Subcutaneous abdominal adipose tissue (tissue), 5 donors: ENCODE measurements around the gene SREBF2.
A peak's percentile ranks its signal among the peaks of the same experiment; 100 is the strongest.

Experiments
- H3K27ac ChIP-seq: one replicate; pipeline ENCODE4 v1.7.0; 2013; ENCODE audit warnings: low read depth, mild to moderate bottlenecking, inconsistent platforms, low read length, moderate library complexity
- H3K27me3 ChIP-seq, 5 donors: one replicate each; pipeline ENCODE4 v1.7.0; 2013; ENCODE audit warnings: low read length in 5 of 5, inconsistent platforms in 1 of 5; ENCODE audit not compliant: control insufficient read depth in 5 of 5, insufficient read depth in 4 of 5
- H3K36me3 ChIP-seq, 5 donors: one replicate each; pipeline ENCODE4 v1.7.0; 2013; ENCODE audit warnings: low read length in 5 of 5; ENCODE audit not compliant: control insufficient read depth in 5 of 5, insufficient read depth in 5 of 5
- H3K4me1 ChIP-seq, 5 donors: one replicate each; pipeline ENCODE4 v1.7.0; 2013; ENCODE audit warnings: low read length in 5 of 5, mild to moderate bottlenecking in 3 of 5, moderate library complexity in 1 of 5; ENCODE audit not compliant: control insufficient read depth in 5 of 5, insufficient read depth in 5 of 5
- H3K4me3 ChIP-seq, 5 donors: one replicate each; pipeline ENCODE4 v1.7.0; 2013; ENCODE audit warnings: low read length in 5 of 5, low read depth in 1 of 5
- H3K9ac ChIP-seq, 5 donors: one replicate each; pipeline ENCODE4 v1.7.0; 2013; ENCODE audit warnings: low read length in 5 of 5, mild to moderate bottlenecking in 4 of 5, moderate library complexity in 3 of 5
- H3K9me3 ChIP-seq, 5 donors: one replicate each; pipeline ENCODE4 v1.7.0; 2013; ENCODE audit warnings: low read length in 5 of 5; ENCODE audit not compliant: control insufficient read depth in 5 of 5
- donor health status: healthy.
- donor health status: healthy.
- donor health status: healthy.
- donor health status: healthy.
- donor health status: healthy.

Gene SREBF2

DNA sequence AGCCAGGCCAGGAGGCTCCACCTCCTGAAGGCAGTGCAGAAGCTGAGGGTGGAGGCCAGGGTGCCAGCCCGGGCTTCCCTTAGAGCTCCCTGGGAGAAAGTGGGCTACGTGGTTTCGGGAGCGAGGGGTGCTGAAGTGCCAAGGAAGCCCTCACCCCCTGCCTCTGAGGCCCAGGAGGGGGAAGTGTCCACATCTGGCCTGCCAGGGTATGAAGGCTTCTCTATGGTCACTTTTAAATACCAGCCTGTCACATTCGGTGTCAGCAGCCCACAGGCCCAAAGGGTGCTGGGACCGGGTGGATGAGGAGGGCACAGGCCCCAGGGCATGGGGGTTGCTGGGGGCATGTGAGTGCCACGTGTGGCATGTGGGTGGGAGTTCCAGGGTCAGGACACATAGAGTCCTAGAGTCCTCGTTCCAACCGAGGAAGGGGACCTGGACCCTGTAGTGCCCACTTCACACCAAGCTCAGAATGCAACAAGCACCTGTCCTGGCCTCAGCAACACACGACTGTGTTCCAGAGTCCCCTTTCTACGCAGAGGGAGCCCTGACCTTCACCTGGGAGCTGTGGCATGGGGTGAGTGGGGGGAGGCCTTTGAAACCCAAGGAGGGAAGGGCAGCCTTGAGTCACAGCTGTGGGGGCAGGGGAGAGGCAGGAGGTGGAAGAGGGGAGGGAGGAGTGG, 80.3 kb downstream of the SREBF2 start:
- H3K27ac ChIP-seq = no peak overlapping the region
- H3K4me1 ChIP-seq = peaks cover 0 to 34% (median 27%) of the 10 kb centered on the region in 5 donors
- H3K9me3 ChIP-seq = no peaks in the 10 kb centered on the region
- H3K9ac ChIP-seq = no peak overlapping the region
- no peaks in the 10 kb centered on the region for H3K36me3 ChIP-seq
- peaks cover 40 to 65% (median 59%) of the 10 kb centered on the region in 5 donors for H3K27me3 ChIP-seq
- H3K4me3 ChIP-seq = no peak overlapping the region

DNA sequence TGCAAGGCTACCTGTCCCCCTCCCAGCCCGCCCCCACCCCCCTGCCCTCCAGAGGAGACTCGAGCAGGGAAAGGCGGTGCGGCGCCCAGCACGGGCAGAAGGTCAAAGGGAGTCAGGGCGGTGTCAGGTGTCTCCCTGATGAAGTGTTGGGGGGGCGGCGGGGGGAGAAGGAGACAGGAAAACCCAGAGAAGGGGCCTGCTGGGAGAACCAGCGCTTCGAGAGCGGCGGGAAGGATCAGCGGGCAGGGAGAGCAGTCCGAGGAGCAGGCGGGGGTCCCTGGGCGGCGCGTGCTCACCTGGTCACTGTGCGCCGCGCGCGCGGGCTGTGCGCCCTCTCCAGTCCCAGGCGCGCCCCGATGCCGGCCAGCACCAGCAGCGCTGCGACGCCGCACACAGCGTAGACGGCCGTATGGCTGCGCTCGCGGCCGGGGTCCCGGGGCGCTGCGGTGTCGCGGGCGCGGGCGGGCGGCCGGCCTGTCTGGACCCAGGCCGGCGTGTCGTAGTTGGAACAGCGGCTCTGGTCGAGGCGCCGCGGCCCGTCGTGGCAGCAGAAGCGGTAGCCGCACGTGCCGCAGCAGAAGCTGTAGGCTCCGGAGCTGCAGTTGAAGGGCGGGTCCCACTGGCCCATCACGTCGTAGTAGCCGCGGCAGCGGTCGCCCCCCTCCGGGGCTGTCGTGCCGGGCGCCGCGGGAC, 81.1 kb downstream of the SREBF2 start:
- Histone ChIP-seq H3K9ac (no peak overlapping the region), H3K4me1 (peaks cover 0 to 42% (median 23%) of the 10 kb centered on the region in 5 donors), H3K27ac (no peak overlapping the region), H3K36me3 (no peaks in the 10 kb centered on the region), H3K4me3 (no peak overlapping the region), H3K27me3 (peaks cover 40 to 66% (median 59%) of the 10 kb centered on the region in 5 donors), H3K9me3 (no peaks in the 10 kb centered on the region)

DNA sequence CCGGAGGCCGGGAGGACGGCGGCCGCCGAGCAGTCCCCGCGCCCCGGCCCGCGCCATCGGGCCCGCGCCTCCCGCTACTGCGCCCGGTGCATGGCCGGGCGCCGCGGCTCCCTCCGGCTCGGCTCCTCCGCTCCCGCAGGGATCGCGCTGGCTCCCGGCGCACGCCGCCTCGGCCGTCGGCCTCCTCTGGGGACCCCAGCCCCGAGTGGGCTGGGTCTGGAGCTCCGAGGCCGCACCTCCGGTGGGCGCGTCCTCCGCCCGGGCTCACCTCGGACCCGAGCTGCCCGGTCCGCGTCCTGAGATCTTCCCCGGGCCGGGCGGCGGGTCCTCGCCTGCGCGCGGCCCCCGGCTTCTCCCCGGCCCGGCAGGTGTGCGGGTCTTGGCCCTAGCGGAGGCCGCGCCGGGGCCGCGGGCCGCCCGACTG, 81.7 kb downstream of the SREBF2 start:
- no peaks in the 10 kb centered on the region for H3K9me3 ChIP-seq
- peaks cover 0 to 46% (median 28%) of the 10 kb centered on the region in 5 donors for H3K4me1 ChIP-seq
- peak overlapping the region in 1 of 5 donors; percentile 50 for H3K4me3 ChIP-seq
- H3K27ac ChIP-seq = no peak overlapping the region
- no peaks in the 10 kb centered on the region for H3K36me3 ChIP-seq
- H3K9ac ChIP-seq = no peak overlapping the region
- peaks cover 40 to 68% (median 59%) of the 10 kb centered on the region in 5 donors for H3K27me3 ChIP-seq

DNA sequence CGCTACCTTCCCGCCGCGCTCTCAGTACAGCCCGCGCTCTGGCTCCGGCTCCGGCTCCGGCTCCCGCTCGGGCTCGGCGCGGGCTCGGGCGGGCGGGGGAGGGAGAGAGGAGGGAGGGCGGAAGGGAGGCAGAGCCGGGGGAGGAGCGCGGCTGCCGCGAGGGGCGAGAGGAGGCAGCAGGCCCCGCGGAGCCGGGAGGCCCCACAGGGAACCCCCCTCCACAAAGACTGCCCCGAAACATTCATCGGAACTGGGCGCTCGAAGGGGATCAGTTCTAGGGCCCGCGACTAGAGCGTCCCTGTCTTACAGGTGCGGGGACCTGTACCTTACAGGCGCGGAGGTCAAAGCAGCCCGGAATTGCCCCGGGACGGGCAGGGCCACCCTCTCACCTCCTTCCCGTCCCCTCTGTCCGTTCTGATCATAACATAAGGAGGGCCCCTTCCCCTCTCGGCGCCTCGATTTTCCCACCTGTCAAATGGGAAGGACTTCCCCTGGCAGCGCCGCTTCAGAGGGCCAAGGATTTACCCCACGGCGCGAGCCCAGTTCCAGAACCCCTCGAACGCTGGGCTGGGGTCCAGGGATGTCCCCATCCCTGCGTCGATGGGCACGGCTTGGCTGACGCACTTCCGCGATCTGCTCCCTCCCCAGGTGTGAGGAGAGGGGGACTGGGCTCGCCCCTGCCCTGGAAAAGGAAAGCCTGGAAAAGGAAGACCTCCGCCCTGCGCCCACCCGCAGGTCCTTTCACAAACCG, 82.3 kb downstream of the SREBF2 start, which contains the start of gene SHISA8:
Gene SHISA8, minus strand, starts transcription at position 40 of the 751 bp plus-strand sequence. CDS start 407 bp downstream, outside the sequence.
- no peaks in the 10 kb centered on the region for H3K36me3 ChIP-seq
- no peaks in the 10 kb centered on the region for H3K9me3 ChIP-seq
- peak within 1 kb of the TSS in 2 of 5 donors; percentile 44 to 50 for H3K4me3 ChIP-seq
- H3K4me1 ChIP-seq = peaks cover 0 to 47% (median 33%) of the 10 kb centered on the region in 5 donors
- no peak within 1 kb of the TSS for H3K9ac ChIP-seq
- no peak within 1 kb of the TSS for H3K27ac ChIP-seq
- peaks cover 40 to 68% (median 59%) of the 10 kb centered on the region in 5 donors for H3K27me3 ChIP-seq

DNA sequence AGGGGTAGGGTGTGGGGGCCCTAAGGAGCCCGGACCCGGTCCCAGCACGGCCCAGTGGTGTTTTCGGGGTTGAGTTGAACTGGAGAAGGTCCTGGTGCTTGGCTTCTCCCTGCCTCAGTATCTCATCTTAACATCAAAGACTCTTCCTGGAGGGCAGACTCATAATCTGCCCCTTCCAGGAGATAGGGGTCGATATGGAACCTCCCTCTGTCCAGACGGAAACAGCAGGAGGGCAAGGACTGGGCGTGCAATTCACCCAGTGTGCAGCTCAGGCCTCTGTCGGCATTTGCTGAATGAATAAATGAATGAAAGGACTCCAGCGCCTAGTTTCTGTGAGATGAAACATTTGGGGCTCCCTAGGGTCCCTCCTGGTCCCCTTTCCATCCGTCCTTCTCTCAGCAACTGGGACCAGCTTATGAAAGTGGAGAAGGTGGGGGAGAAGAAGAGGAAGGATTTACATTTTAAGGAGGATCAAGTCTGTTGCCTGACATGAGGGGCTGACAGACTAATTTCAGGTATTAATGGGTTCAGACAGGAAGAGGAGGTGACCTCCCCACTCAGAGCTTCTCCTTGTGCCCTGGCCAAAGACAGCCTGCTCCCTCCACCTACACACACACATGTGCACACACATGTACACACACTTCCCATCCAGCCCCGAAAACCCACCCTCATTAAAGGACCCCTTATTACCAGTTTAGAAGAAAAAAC, 83.0 kb downstream of the SREBF2 start:
- Histone ChIP-seq H3K4me3 (no peak overlapping the region), H3K27ac (no peak overlapping the region), H3K27me3 (peaks cover 40 to 64% (median 54%) of the 10 kb centered on the region in 5 donors), H3K9ac (no peak overlapping the region), H3K9me3 (no peaks in the 10 kb centered on the region), H3K4me1 (peaks cover 0 to 45% (median 30%) of the 10 kb centered on the region in 5 donors), H3K36me3 (no peaks in the 10 kb centered on the region)

DNA sequence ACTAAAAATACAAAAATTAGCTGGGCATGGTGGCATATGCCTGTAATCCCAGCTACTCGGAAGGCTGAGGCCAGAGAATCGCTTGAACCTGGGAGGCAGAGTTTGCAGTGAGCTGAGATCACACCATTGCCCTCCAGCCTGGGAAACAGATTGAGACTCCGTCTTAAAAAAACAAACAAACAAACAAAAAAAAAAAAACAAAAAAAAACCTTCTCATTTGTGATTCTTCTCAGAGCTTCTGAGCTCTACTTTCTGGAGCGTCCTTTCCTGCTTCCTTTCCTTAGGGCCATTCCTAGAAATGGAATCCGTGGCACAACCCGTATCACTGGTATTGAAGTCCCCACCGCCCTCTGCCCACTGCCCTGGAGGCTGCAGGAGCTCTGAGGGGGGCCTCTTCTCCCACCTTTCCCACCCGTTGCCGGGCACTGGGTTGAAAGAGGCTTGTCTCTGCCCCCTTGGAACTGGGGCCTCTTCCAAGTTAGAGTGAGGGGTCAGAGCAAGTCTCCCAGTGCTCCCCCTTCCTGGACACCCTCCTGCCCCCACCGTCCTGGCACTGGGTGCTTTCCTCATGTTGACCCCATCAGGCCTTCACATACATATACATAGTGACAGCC, 83.9 kb downstream of the SREBF2 start:
- Histone ChIP-seq H3K4me1 (peaks cover 0 to 42% (median 26%) of the 10 kb centered on the region in 5 donors), H3K9ac (no peak overlapping the region), H3K4me3 (no peak overlapping the region), H3K27ac (no peak overlapping the region), H3K27me3 (peaks cover 34 to 55% (median 46%) of the 10 kb centered on the region in 5 donors), H3K36me3 (no peaks in the 10 kb centered on the region), H3K9me3 (no peaks in the 10 kb centered on the region)

DNA sequence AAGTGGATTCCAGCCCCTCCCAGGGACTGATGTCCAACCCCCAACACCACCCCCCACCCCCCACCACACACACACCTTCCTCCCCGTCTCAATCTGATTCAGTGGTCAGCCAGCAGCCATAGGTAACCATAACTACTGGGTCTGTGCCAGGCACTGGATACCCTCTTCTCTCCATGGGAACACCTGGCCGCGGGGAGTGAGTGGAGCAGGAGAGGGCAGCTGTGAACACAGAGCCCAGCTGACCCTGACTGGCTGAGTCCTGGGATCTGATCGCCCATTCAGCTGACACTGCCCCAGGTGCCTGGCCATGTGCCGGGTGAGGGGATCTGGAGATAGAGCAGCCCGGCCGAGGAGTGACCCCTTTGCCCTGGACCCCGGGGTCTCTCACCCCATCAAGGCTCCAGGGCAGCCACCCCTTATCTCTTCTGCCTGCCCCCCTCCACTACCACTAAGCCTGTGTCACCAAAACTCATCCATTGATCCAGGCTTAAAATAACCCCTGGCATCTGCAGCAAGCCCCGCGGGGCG, 84.5 kb downstream of the SREBF2 start:
- peaks cover 28 to 49% (median 40%) of the 10 kb centered on the region in 5 donors for H3K27me3 ChIP-seq

DNA sequence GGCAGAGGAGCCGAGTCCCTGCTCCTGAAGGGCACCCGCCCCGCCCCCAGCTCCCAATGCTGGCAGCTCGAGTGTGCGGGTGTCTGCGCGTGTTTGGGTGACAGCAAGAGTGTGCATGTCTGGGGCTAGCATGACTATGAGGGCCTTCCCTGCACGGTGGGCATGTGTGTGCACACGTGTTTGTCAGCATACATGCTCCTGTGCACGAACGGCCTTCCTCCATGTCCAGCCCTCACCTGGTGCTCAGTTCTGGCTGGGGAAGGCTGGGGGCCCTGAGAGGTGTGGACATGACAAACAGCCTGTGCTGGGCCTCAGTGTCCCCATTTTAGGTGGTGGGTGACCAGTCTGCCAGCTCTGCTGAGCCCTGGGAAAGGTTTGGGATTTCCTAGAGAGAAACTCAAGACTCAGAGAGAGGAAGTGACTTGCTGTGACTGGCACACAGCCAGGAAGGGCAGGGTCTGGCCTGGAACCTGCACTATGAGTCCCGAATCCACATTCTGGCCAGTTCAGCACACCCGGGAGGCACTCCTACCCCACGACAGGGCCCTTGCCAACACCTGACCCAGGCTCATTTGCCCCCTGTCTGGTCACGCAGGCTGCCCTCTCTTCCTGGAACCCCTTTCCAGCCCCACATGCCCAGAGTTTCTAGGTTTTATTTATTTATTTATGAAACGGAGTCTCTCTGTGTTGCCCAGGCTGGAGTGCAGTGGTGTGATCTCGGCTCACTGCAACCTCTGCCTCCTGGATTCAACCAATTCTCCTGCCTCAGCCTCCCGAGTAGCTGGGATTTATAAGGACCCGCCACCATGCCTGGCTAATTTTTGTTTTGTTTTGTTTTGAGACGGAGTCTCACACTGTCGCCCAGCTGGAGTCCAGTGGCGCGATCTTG, 85.2 kb downstream of the SREBF2 start:
- Histone ChIP-seq H3K27ac (no peak overlapping the region), H3K9me3 (no peaks in the 10 kb centered on the region), H3K4me3 (no peak overlapping the region), H3K36me3 (no peaks in the 10 kb centered on the region), H3K27me3 (peaks cover 21 to 44% (median 37%) of the 10 kb centered on the region in 5 donors), H3K4me1 (peaks cover 0 to 42% (median 26%) of the 10 kb centered on the region in 5 donors), H3K9ac (no peak overlapping the region)

More for the DNA sequence above, 84.5 kb downstream of the SREBF2 start:
- Histone ChIP-seq H3K4me1 (peaks cover 0 to 42% (median 26%) of the 10 kb centered on the region in 5 donors), H3K9me3 (no peaks in the 10 kb centered on the region), H3K36me3 (no peaks in the 10 kb centered on the region), H3K4me3 (no peak overlapping the region), H3K27ac (no peak overlapping the region), H3K9ac (no peak overlapping the region)
